Measurements from ENCODE around the gene MROH2A.
A peak's percentile ranks its signal among the peaks of the same experiment; 100 is the strongest.
"Not testable (repeated sequence)": the region's sequence is repeated elsewhere in the genome, so short reads cannot be mapped to it uniquely, and the experiment has no call there.

Gene MROH2A

DNA sequence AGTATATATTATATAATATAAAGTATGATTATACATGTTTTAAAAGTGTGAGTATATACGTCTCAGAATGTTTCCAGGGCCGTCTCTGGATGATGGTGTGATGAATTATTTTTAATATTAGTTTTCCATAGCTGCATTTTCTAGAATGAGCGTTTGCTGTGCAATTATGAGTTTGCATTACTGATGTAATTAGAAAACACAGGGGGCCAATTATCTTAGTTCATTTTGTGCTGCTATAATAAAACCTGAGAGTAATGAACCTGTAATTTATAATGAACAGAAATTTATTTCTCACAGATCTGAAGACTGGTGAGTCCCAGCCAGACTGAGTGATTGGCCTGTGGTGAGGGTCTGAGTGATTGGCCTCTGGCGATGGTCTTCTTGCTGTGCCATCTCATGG lies 80.2 kb downstream of the MROH2A start:
- no peak for DNase-seq

DNA sequence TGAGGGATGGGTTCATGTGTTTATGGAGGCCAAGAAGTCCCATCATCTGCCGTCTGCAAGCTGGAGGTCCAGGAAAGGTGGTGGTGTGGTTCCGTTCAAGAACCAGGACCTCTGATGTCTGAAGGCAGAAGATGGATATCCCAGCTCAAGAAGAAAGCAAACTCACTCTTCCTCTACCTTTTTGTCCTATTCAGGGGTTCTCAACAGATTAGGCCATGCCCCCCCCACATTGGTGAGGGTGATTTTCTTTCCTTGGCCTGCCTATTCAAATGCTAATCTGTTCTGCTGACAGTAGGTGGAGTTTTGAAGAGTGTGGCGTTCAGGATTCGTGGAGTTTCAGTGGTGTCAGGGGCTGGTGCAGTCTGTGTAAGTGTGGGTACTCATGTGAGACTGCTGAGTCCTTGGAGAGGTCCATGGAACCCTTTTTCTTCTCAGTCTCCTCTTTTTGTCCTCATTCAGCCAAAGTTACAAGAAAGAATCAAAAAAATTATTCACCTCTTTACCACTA lies 84.2 kb downstream of the MROH2A start:
- DNase-seq = no peak

DNA sequence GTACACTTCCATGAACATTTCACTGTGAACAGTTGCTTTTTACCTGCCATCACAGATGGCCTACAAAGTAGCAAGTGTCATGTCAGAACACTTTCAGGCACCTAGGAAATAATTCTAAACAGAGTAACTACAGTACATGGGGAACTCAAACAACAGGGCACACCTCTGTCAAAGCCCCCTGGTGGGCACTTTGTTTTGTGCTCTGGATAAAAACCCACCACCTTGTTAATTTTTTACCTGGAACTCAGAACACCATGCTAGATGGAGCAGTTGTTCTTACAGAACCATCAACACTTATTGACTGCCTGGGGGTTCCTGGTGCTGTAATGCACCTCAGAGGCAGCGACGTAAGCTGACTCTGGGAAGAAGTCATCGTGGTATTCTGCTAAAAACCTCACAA lies 87.7 kb downstream of the MROH2A start:
- DNase-seq = no peak

- DNase-seq = no peak
These were observed 88.3 kb downstream of the MROH2A start for GRCh38 chr2:233866479-233866878.

DNA sequence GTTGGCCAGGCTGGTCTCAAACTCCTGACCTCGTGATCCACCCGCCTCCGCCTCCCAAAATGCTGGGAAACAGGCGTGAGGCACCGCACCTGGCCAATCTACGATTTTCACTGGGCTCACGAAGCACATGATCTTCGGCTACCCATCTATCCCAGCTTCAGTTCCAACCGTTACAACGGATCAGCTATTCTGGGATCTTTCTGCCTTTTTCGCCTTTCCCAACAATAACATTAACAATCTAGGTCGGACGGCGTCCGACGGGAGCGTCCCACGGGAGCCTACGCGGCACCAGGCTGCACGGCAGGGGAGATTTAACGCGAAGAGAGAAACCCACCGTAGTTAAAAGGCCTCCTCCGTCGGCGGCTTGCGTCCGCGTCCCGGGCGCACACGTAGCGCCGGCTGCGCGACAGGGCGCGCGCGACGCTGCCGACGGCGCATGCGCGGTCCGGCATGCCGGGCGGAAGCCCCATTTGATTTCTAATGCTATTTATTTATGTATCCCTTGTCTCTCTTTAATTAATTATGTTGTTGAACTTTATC lies 89.9 kb downstream of the MROH2A start, which contains the start of gene MSL3B:
MSL3B (minus strand) TSS at position 394 of the 540 bp plus-strand sequence.
- DNase-seq = peak; percentile 82

DNA sequence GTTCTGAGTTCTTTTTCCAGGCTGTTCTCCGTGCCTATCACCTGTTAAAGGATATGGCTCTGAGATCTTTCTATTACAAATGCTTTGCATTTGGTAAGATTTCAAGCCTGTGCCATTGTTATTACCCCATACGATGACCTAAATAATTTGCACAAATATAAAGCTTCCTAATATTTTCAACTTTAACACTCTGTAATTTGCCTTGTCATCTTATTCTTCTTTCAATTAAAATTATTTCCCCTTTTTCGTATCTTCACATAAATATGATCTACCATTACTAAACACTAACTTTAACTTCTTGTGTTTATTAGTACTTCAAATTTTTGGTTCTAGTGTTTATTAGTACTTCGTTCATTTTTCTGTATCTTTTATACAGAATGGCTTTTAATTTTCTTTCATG lies 93.3 kb downstream of the MROH2A start:
- no peak for DNase-seq

GRCh38 chr2:233872125-233872524 lies 94.0 kb downstream of the MROH2A start:
- DNase-seq = not testable (repeated sequence)

DNA sequence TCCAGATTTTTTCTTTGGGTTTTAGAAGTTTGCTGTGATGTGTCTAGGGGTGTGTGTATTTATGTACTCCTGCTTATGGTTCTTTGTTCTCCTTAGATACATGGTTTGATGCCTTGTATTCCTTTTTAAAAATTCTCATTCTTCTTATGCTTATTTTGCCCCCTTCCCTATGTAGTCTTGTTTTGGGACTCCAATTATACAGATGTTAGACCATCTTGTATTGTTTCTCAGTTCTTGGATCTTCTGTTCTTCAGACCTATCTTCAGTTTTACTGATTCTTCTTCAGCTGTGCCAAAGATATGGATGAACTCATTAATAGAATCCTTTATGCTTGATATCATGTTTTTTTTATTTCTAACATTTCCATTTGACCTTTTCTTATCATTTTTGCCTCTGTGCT lies 104.2 kb downstream of the MROH2A start:
- DNase-seq = no peak
